H1 (cell line): ENCODE results near the gene SYTL2. TPM values are rescaled to one million over a fixed set of nuclear protein-coding genes. Genes with fewer than 3 reads are reported as not detected.

Source experiments
- CTCF ChIA-PET: fragments of 300-600 bp; sonication (Branson Sonifier 250); formaldehyde crosslinking; loops from one replicate; lab custom pipeline; 2021; ENCODE audit not compliant: partially characterized antibody; lab: Charles Lee
- POLR2A ChIA-PET: fragments of 300-600 bp; sonication (Branson Sonifier 250); formaldehyde crosslinking; loops from one replicate; lab custom pipeline; 2021; ENCODE audit warnings: inconsistent platforms; ENCODE audit not compliant: partially characterized antibody; lab: Charles Lee
- DNase-seq, 2 experiments: peaks; one replicate each; pipeline versions ENCODE4 v3.0.0 to v3.0.0-alpha.2; 2010 to 2022; ENCODE audit warnings: low spot score in 2 of 2, low read depth in 1 of 2, mixed read lengths in 1 of 2
- FAIRE-seq: peaks from 2 replicates; lab custom pipeline; 2011; peaks lifted over from hg19 to GRCh38; lab: Jason Lieb, UNC
- H2AFZ ChIP-seq: 2 replicates; pipeline ENCODE4 v1.8.1; 2012; ENCODE audit warnings: low read length, inconsistent platforms
- H2AK5ac ChIP-seq: 2 replicates; pipeline ENCODE4 v1.6.1; 2013; ENCODE audit warnings: low read depth, low read length
- H2BK120ac ChIP-seq: replicated peaks from 2 replicates; pipeline ENCODE3; 2013; ENCODE audit warnings: low read depth, low read length, inconsistent platforms
- H2BK12ac ChIP-seq: 2 replicates; pipeline ENCODE4 v1.6.1; 2013; ENCODE audit warnings: low read depth, low read length
- H2BK15ac ChIP-seq: 2 replicates; pipeline ENCODE4 v1.6.1; 2013; ENCODE audit warnings: low read length
- H2BK20ac ChIP-seq: 2 replicates; pipeline ENCODE4 v1.6.1; 2013; ENCODE audit warnings: low read length
- H2BK5ac ChIP-seq: 2 replicates; pipeline ENCODE4 v1.6.1; 2013; ENCODE audit warnings: low read depth, low read length
- H3K14ac ChIP-seq: 2 replicates; pipeline ENCODE4 v1.6.1; 2013; ENCODE audit warnings: inconsistent platforms; ENCODE audit not compliant: insufficient read length
- H3K18ac ChIP-seq: 2 replicates; pipeline ENCODE4 v1.6.1; 2013; ENCODE audit warnings: low read length; ENCODE audit errors: extremely low read depth
- H3K23ac ChIP-seq: 2 replicates; pipeline ENCODE4 v1.6.1; 2013; ENCODE audit warnings: inconsistent platforms; ENCODE audit not compliant: insufficient read length
- H3K23me2 ChIP-seq: 2 replicates; pipeline ENCODE4 v1.6.1; 2013; ENCODE audit warnings: low read depth, low read length
- H3K27ac ChIP-seq: 2 replicates; pipeline ENCODE4 v1.6.1; 2011; ENCODE audit warnings: low read depth, low read length, inconsistent platforms
- H3K27me3 ChIP-seq, 4 experiments: replicated peaks in 1 of 4; 1 replicate in 1 of 4; 2 replicates in 3 of 4; pipeline versions ENCODE4 v1.6.1 to v1.8.1; 2011 to 2013; ENCODE audit warnings: low read length in 3 of 4, mild to moderate bottlenecking in 3 of 4, inconsistent platforms in 2 of 4, mixed read lengths in 2 of 4, moderate library complexity in 1 of 4; ENCODE audit not compliant: control insufficient read depth in 3 of 4, insufficient read depth in 3 of 4; ENCODE audit errors: extremely low read depth in 1 of 4
- H3K36me3 ChIP-seq, 4 experiments: 2 replicates each; pipeline versions ENCODE4 v1.6.1 to v1.8.1; 2011 to 2013; ENCODE audit warnings: mild to moderate bottlenecking in 4 of 4, low read length in 3 of 4, moderate library complexity in 2 of 4, control low read depth in 1 of 4, inconsistent platforms in 1 of 4; ENCODE audit not compliant: insufficient read depth in 4 of 4, control insufficient read depth in 2 of 4
- H3K4ac ChIP-seq: replicated peaks from 2 replicates; pipeline ENCODE3; 2013; ENCODE audit warnings: low read length, low read depth, mixed read lengths, inconsistent platforms; ENCODE audit not compliant: insufficient read length
- H3K4me1 ChIP-seq, 4 experiments: replicated peaks in 1 of 4; 1 replicate in 1 of 4; 2 replicates in 3 of 4; pipeline versions ENCODE4 v1.6.1 to v1.8.1; 2011 to 2013; ENCODE audit warnings: low read length in 3 of 4, inconsistent platforms in 2 of 4, mixed read lengths in 1 of 4; ENCODE audit not compliant: insufficient read depth in 4 of 4, control insufficient read depth in 3 of 4
- H3K4me2 ChIP-seq, 2 experiments: 2 replicates each; pipeline versions ENCODE4 v1.6.1 to v1.8.1; 2011 to 2013; ENCODE audit warnings: low read depth in 2 of 2, low read length in 2 of 2, control low read depth in 1 of 2, inconsistent platforms in 1 of 2, mild to moderate bottlenecking in 1 of 2; ENCODE audit not compliant: insufficient read depth in 1 of 2
- H3K4me3 ChIP-seq, 4 experiments: fragments of 200-600, 300-600 bp in 1 of 4; sonication (generic), shearing (Covaris generic), sonication (Bioruptor Twin) in 1 of 4; 2 replicates each; pipeline versions ENCODE4 v1.5.1 to v1.8.1; 2011 to 2016; ENCODE audit warnings: low read length in 4 of 4, low read depth in 3 of 4, control low read depth in 2 of 4, inconsistent platforms in 2 of 4, mild to moderate bottlenecking in 2 of 4, mixed read lengths in 1 of 4, moderate library complexity in 1 of 4; ENCODE audit not compliant: insufficient read depth in 2 of 4; ENCODE audit errors: extremely low read depth in 1 of 4
- H3K56ac ChIP-seq: replicated peaks from 2 replicates; pipeline ENCODE3; 2013; ENCODE audit warnings: low read depth, mild to moderate bottlenecking, mixed read lengths, low read length, inconsistent platforms; ENCODE audit not compliant: insufficient read length
- H3K79me1 ChIP-seq: 2 replicates; pipeline ENCODE4 v1.6.1; 2013; ENCODE audit warnings: low read depth, low read length, control low read depth
- H3K79me2 ChIP-seq, 2 experiments: 2 replicates each; pipeline versions ENCODE4 v1.6.1 to v1.8.1; 2012 to 2013; ENCODE audit warnings: low read length in 2 of 2, mild to moderate bottlenecking in 2 of 2, inconsistent platforms in 1 of 2; ENCODE audit not compliant: insufficient read depth in 2 of 2, control insufficient read depth in 1 of 2
- H3K9ac ChIP-seq, 4 experiments: replicated peaks in 1 of 4; 1 replicate in 1 of 4; 2 replicates in 3 of 4; pipeline versions ENCODE4 v1.6.1 to v1.8.1; 2011 to 2013; ENCODE audit warnings: low read depth in 3 of 4, low read length in 3 of 4, control low read depth in 2 of 4, mild to moderate bottlenecking in 2 of 4, moderate library complexity in 2 of 4, inconsistent platforms in 1 of 4; ENCODE audit errors: extremely low read depth in 1 of 4
- H3K9me3 ChIP-seq, 2 experiments: 2 replicates each; pipeline versions ENCODE4 v1.6.1 to v1.8.1; 2012 to 2013; ENCODE audit warnings: mild to moderate bottlenecking in 2 of 2, moderate library complexity in 2 of 2, control low read depth in 1 of 2, inconsistent platforms in 1 of 2, low read depth in 1 of 2, low read length in 1 of 2, mixed read lengths in 1 of 2; ENCODE audit not compliant: insufficient read depth in 2 of 2
- H4K20me1 ChIP-seq, 2 experiments: replicated peaks in 1 of 2; 2 replicates each; pipeline versions ENCODE3 to v1.8.1; 2011 to 2013; ENCODE audit warnings: inconsistent platforms in 2 of 2, low read length in 2 of 2, mild to moderate bottlenecking in 1 of 2; ENCODE audit not compliant: insufficient read depth in 2 of 2, control insufficient read depth in 1 of 2
- H4K5ac ChIP-seq: 2 replicates; pipeline ENCODE4 v1.6.1; 2013; ENCODE audit warnings: low read length, low read depth, mixed read lengths, inconsistent platforms; ENCODE audit not compliant: insufficient read length
- H4K8ac ChIP-seq: 2 replicates; pipeline ENCODE4 v1.8.0; 2013; ENCODE audit warnings: mild to moderate bottlenecking, moderate library complexity, low read length, inconsistent platforms; ENCODE audit not compliant: insufficient read depth; ENCODE audit errors: extremely low read depth
- H4K91ac ChIP-seq: replicated peaks from 2 replicates; pipeline ENCODE3; 2013; ENCODE audit warnings: low read length, mixed read lengths, inconsistent platforms; ENCODE audit not compliant: insufficient read length
- GABPA ChIP-seq: IDR thresholded peaks from 2 replicates; pipeline ENCODE4 v1.6.1; 2011; ENCODE audit warnings: mild to moderate bottlenecking, low read length, moderate library complexity, borderline replicate concordance; ENCODE audit not compliant: insufficient read depth
- WGBS, 2 experiments: shearing (Covaris generic) in 1 of 2; methylation state at CpG; one replicate each; pipeline versions ENCODE4 v1.1.6 to v1.1.7; 2013 to 2015; ENCODE audit warnings: low lambda C conversion rate in 2 of 2, mixed read lengths in 2 of 2, inconsistent platforms in 1 of 2, low coverage in 1 of 2, missing lambda C conversion rate in 1 of 2; ENCODE audit not compliant: insufficient replicate concordance in 2 of 2, insufficient coverage in 1 of 2, insufficient read length in 1 of 2; ENCODE audit errors: extremely low coverage in 1 of 2, missing lambda C conversion rate in 1 of 2; 5-methylcytosine and 5-hydroxymethylcytosine counted together
- polyA plus RNA-seq, 7 experiments: library from polyadenylated mRNA; depleted of rRNA in 3 of 7; stranded (reverse) in 5 of 7; unstranded in 2 of 7; fragments of >200 nt in 5 of 7; fragments of 200-250 nt in 2 of 7; gene quantifications; 1 replicate in 5 of 7; 2 replicates in 1 of 7; 4 replicates in 1 of 7; pipeline versions ENCODE4 v1.2.1 to v1.2.3, GENCODE V29; 2011 to 2013; ENCODE audit warnings: missing spikeins in 2 of 7, mixed read lengths in 2 of 7
- total RNA-seq: library from RNA; stranded (reverse); fragmentation: NEBNext Ultra II Directional; extraction: Animal tissue kit (Norgen Biotek cat#: 25700); gene quantifications from 2 replicates; pipeline ENCODE4 v1.2.1, GENCODE V29; 2021

The SYTL2 gene
- total and polyA plus RNA-seq, 2 of the 8 experiments (the other 6 are each of a cell fraction or from before 2014, with no cell fraction given) = 1.3 to 9.1 TPM

DNA sequence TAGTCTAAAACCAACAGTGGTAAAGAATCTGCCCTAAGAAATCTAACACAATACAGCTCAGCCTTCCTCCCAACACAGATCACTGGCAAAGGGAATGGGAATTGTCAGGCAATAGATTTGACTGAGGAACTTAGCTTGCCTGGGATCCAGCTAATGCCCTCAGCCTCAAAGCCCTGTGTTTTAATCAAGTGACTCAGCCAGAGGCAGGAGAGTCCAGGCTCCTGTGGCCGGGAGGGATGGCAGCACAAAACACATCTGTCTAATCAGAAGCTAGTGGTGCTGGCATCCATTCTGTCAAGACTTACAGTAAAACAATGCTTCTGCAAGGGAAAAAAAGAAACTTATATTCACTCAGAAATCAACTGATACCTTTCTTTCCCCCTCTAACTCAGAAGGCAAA, 5.6 kb downstream of the SYTL2 start:
- Histone ChIP-seq H3K27me3 (peaks cover 0 to 12% (median 8%) of the 10 kb centered on the region in 4 experiments; a peak in 6 of 7 replicates), H3K4me2 (no peak overlapping the region), H2BK20ac (no peak overlapping the region), H2BK12ac (no peak overlapping the region), H2AK5ac (no peak overlapping the region), H2BK5ac (no peak overlapping the region), H4K8ac (no peak overlapping the region), H3K79me2 (no peaks in the 10 kb centered on the region), H3K4ac (no peak overlapping the region), H3K9ac (no peak overlapping the region), H4K91ac (no peak overlapping the region), H3K36me3 (no peaks in the 10 kb centered on the region), H3K4me1 (peaks cover 2 to 3% (median 2%) of the 10 kb centered on the region in 4 experiments; a peak in 5 of 7 replicates), H3K9me3 (no peaks in the 10 kb centered on the region), H4K5ac (no peak overlapping the region), H4K20me1 (no peaks in the 10 kb centered on the region), H2BK120ac (no peak overlapping the region), H3K23ac (no peak overlapping the region), H3K18ac (no peak overlapping the region), H3K4me3 (no peak overlapping the region), H3K14ac (no peak overlapping the region), H3K79me1 (no peaks in the 10 kb centered on the region), H3K56ac (no peak overlapping the region), H2AFZ (no peak overlapping the region), H3K27ac (no peak overlapping the region), H2BK15ac (no peak overlapping the region), H3K23me2 (peaks cover 5% of the 10 kb centered on the region; the same call in 1 of the 2 replicates)
- FAIRE-seq = no peak
- no peak for TF ChIP-seq GABPA
- 87% methylated on average over 1 of the region's 1 CpG; no CpG with 5 or more reads in 1 of the 2 experiments for WGBS, 2 experiments
- no peak for DNase-seq
- ChIA-PET CTCF (interaction anchor here (0.6 to 1.8 kb wide), 2 partner anchors 49 to 466 kb away, joined by 4 read pairs; partner anchors contain the start of gene CCDC83), POLR2A (no interaction called here)
